Subcutaneous abdominal adipose tissue (tissue), 5 donors: ENCODE measurements around the gene ABHD4.
A peak's percentile ranks its signal among the peaks of the same experiment; 100 is the strongest.

Experiments
- H3K27ac ChIP-seq: one replicate; pipeline ENCODE4 v1.7.0; 2013; ENCODE audit warnings: low read depth, mild to moderate bottlenecking, inconsistent platforms, low read length, moderate library complexity
- H3K27me3 ChIP-seq, 5 donors: one replicate each; pipeline ENCODE4 v1.7.0; 2013; ENCODE audit warnings: low read length in 5 of 5, inconsistent platforms in 1 of 5; ENCODE audit not compliant: control insufficient read depth in 5 of 5, insufficient read depth in 4 of 5
- H3K36me3 ChIP-seq, 5 donors: one replicate each; pipeline ENCODE4 v1.7.0; 2013; ENCODE audit warnings: low read length in 5 of 5; ENCODE audit not compliant: control insufficient read depth in 5 of 5, insufficient read depth in 5 of 5
- H3K4me1 ChIP-seq, 5 donors: one replicate each; pipeline ENCODE4 v1.7.0; 2013; ENCODE audit warnings: low read length in 5 of 5, mild to moderate bottlenecking in 3 of 5, moderate library complexity in 1 of 5; ENCODE audit not compliant: control insufficient read depth in 5 of 5, insufficient read depth in 5 of 5
- H3K4me3 ChIP-seq, 5 donors: one replicate each; pipeline ENCODE4 v1.7.0; 2013; ENCODE audit warnings: low read length in 5 of 5, low read depth in 1 of 5
- H3K9ac ChIP-seq, 5 donors: one replicate each; pipeline ENCODE4 v1.7.0; 2013; ENCODE audit warnings: low read length in 5 of 5, mild to moderate bottlenecking in 4 of 5, moderate library complexity in 3 of 5
- H3K9me3 ChIP-seq, 5 donors: one replicate each; pipeline ENCODE4 v1.7.0; 2013; ENCODE audit warnings: low read length in 5 of 5; ENCODE audit not compliant: control insufficient read depth in 5 of 5
- donor health status: healthy.
- donor health status: healthy.
- donor health status: healthy.
- donor health status: healthy.
- donor health status: healthy.

Gene ABHD4

GRCh38 chr14:22598896-22599244 is 770 bp downstream of the ABHD4 start:
- no peaks in the 10 kb centered on the region for H3K27me3 ChIP-seq
- H3K4me3 ChIP-seq: peak overlapping the region; percentile 68 to 98 (median 94)
- peaks cover 7 to 26% (median 25%) of the 10 kb centered on the region in 5 donors for H3K36me3 ChIP-seq
- peak overlapping the region; percentile 85 for H3K27ac ChIP-seq
- no peaks in the 10 kb centered on the region for H3K9me3 ChIP-seq
- peak overlapping the region; percentile 47 to 95 (median 91) for H3K9ac ChIP-seq
- H3K4me1 ChIP-seq: peaks cover 8 to 33% (median 27%) of the 10 kb centered on the region in 5 donors

- Histone ChIP-seq H3K36me3 (peaks cover 7 to 29% (median 27%) of the 10 kb centered on the region in 5 donors), H3K9me3 (no peaks in the 10 kb centered on the region), H3K4me3 (peak overlapping the region; percentile 68 to 98 (median 94)), H3K27ac (peak overlapping the region; percentile 85), H3K4me1 (peaks cover 8 to 33% (median 27%) of the 10 kb centered on the region in 5 donors), H3K9ac (peak overlapping the region; percentile 47 to 95 (median 81)), H3K27me3 (no peaks in the 10 kb centered on the region)
Measured at GRCh38 chr14:22599349-22599748, 1.2 kb downstream of the ABHD4 start.

- H3K9me3 ChIP-seq: no peaks in the 10 kb centered on the region
- peaks cover 7 to 36% (median 34%) of the 10 kb centered on the region in 5 donors for H3K36me3 ChIP-seq
- H3K27me3 ChIP-seq: no peaks in the 10 kb centered on the region
- peak overlapping the region in 1 of 5 donors; percentile 43 for H3K9ac ChIP-seq
- no peak overlapping the region for H3K4me3 ChIP-seq
- peaks cover 8 to 33% (median 27%) of the 10 kb centered on the region in 5 donors for H3K4me1 ChIP-seq
- H3K27ac ChIP-seq: no peak overlapping the region
Measured at GRCh38 chr14:22600027-22600426, 1.9 kb downstream of the ABHD4 start.

- H3K27me3 ChIP-seq: no peaks in the 10 kb centered on the region
- H3K9me3 ChIP-seq: no peaks in the 10 kb centered on the region
- H3K4me1 ChIP-seq: peaks cover 8 to 33% (median 27%) of the 10 kb centered on the region in 5 donors
- no peak overlapping the region for H3K27ac ChIP-seq
- H3K36me3 ChIP-seq: peaks cover 13 to 50% (median 48%) of the 10 kb centered on the region in 5 donors
- no peak overlapping the region for H3K4me3 ChIP-seq
- H3K9ac ChIP-seq: no peak overlapping the region
Measured at GRCh38 chr14:22601456-22601855, 3.4 kb downstream of the ABHD4 start.

- Histone ChIP-seq H3K4me1 (peaks cover 8 to 33% (median 27%) of the 10 kb centered on the region in 5 donors), H3K27ac (no peak overlapping the region), H3K27me3 (no peaks in the 10 kb centered on the region), H3K9ac (no peak overlapping the region), H3K36me3 (peaks cover 18 to 55% (median 52%) of the 10 kb centered on the region in 5 donors), H3K4me3 (no peak overlapping the region), H3K9me3 (no peaks in the 10 kb centered on the region)
Measured at GRCh38 chr14:22601996-22602395, 3.9 kb downstream of the ABHD4 start.

GRCh38 chr14:22602862-22603261 is 4.8 kb downstream of the ABHD4 start:
- Histone ChIP-seq H3K4me3 (no peak overlapping the region), H3K27me3 (no peaks in the 10 kb centered on the region), H3K9me3 (no peaks in the 10 kb centered on the region), H3K36me3 (peaks cover 20 to 64% (median 61%) of the 10 kb centered on the region in 5 donors), H3K4me1 (peaks cover 8 to 26% (median 22%) of the 10 kb centered on the region in 5 donors), H3K9ac (no peak overlapping the region), H3K27ac (no peak overlapping the region)

GRCh38 chr14:22606380-22606779 is 8.3 kb downstream of the ABHD4 start:
- no peaks in the 10 kb centered on the region for H3K9me3 ChIP-seq
- H3K4me3 ChIP-seq: no peak overlapping the region
- no peaks in the 10 kb centered on the region for H3K27me3 ChIP-seq
- no peaks in the 10 kb centered on the region for H3K4me1 ChIP-seq
- H3K9ac ChIP-seq: no peak overlapping the region
- peaks cover 22 to 99% (median 90%) of the 10 kb centered on the region in 5 donors for H3K36me3 ChIP-seq
- H3K27ac ChIP-seq: no peak overlapping the region

GRCh38 chr14:22607291-22607690 is 9.2 kb downstream of the ABHD4 start:
- H3K9me3 ChIP-seq: no peaks in the 10 kb centered on the region
- no peaks in the 10 kb centered on the region for H3K27me3 ChIP-seq
- H3K36me3 ChIP-seq: peaks cover 22 to 99% (median 89%) of the 10 kb centered on the region in 5 donors
- no peak overlapping the region for H3K9ac ChIP-seq
- H3K4me1 ChIP-seq: no peaks in the 10 kb centered on the region
- no peak overlapping the region for H3K27ac ChIP-seq
- H3K4me3 ChIP-seq: no peak overlapping the region

GRCh38 chr14:22610931-22611330 is 12.8 kb downstream of the ABHD4 start:
- Histone ChIP-seq H3K36me3 (peaks cover 12 to 69% (median 56%) of the 10 kb centered on the region in 5 donors), H3K27ac (no peak overlapping the region)

GRCh38 chr14:22613106-22613695 is 15.1 kb downstream of the ABHD4 start:
- H3K27me3 ChIP-seq: no peaks in the 10 kb centered on the region
- peaks cover 3 to 19% (median 15%) of the 10 kb centered on the region in 5 donors for H3K4me1 ChIP-seq
- H3K36me3 ChIP-seq: peaks cover 0 to 47% (median 35%) of the 10 kb centered on the region in 5 donors
- H3K27ac ChIP-seq: peak overlapping the region; percentile 63
- no peaks in the 10 kb centered on the region for H3K9me3 ChIP-seq
- no peak overlapping the region for H3K9ac ChIP-seq
- H3K4me3 ChIP-seq: no peak overlapping the region

More at GRCh38 chr14:22610931-22611330, 12.8 kb downstream of the ABHD4 start:
- Histone ChIP-seq H3K27me3 (no peaks in the 10 kb centered on the region), H3K9me3 (no peaks in the 10 kb centered on the region), H3K4me3 (no peak overlapping the region), H3K9ac (no peak overlapping the region), H3K4me1 (peaks cover 3 to 19% (median 15%) of the 10 kb centered on the region in 5 donors)
